Measurements from ENCODE around the gene ZNF445. TPM values are rescaled to one million over a fixed set of nuclear protein-coding genes. Genes with fewer than 3 reads are reported as not detected.

The ZNF445 gene
- total RNA-seq, 1 donor from 2014 or later = 20.9 TPM

DNA sequence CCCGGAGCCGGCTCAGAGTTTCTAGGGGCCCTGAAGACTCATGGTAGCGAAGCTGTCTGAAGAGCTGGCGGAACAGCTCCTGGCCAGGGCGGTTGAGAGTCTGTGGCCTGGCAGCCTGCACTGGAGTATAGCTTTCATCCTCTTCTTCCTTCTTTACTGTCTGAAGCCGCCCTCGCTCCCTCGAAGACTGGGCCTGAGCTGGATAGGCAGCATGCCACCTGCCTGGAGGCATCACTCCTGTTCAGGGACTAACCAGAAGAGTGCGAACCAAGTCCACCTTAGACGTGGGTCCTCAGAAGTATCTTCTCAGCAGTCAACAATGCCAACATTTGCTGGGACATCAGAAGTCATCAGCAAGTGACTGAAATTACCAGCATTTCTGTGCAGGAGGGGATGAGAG lies 22.2 kb downstream of the ZNF445 start:
- H3K27me3 ChIP-seq (ENCODE audit: insufficient read depth, low read length) = no peaks in the 10 kb centered on the region
- no peak overlapping the region for H2AFZ ChIP-seq (ENCODE audit: low read depth, low read length)
- no peak overlapping the region for H3K9ac ChIP-seq (ENCODE audit: low read length)
- H3K4me2 ChIP-seq (ENCODE audit: low read length) = no peak overlapping the region
- no peak overlapping the region for H3K4me3 ChIP-seq (ENCODE audit: insufficient read depth, low read depth, low read length)
- Mint-ChIP-seq H3K4me1 (ENCODE audit: low read depth, unreplicated experiment) (no peaks in the 10 kb centered on the region), H3K9me3 (ENCODE audit: unreplicated experiment) (peaks cover 6% of the 10 kb centered on the region), H3K4me3 (ENCODE audit: unreplicated experiment) (no peak overlapping the region), H3K36me3 (ENCODE audit: low read depth, unreplicated experiment) (peaks cover 29% of the 10 kb centered on the region), H3K27ac (ENCODE audit: unreplicated experiment) (no peak overlapping the region), H3K27me3 (ENCODE audit: low read depth, unreplicated experiment) (no peaks in the 10 kb centered on the region)
- DNase-seq (ENCODE audit: low read depth) (no peak), FAIRE-seq (no peak)
- no peaks in the 10 kb centered on the region for H4K20me1 ChIP-seq (ENCODE audit: insufficient read depth, low read length)
- peaks cover 3% of the 10 kb centered on the region for H3K9me3 ChIP-seq (ENCODE audit: insufficient read depth, low read depth, low read length)
- peaks cover 21% of the 10 kb centered on the region for H3K79me2 ChIP-seq (ENCODE audit: insufficient read depth, low read length)
- TF ChIP-seq EZH2 (IDR thresholded peaks at IDR 0.05; ENCODE audit: insufficient read depth, low read length) = no peak
- TF ChIP-seq, protein P1, sequence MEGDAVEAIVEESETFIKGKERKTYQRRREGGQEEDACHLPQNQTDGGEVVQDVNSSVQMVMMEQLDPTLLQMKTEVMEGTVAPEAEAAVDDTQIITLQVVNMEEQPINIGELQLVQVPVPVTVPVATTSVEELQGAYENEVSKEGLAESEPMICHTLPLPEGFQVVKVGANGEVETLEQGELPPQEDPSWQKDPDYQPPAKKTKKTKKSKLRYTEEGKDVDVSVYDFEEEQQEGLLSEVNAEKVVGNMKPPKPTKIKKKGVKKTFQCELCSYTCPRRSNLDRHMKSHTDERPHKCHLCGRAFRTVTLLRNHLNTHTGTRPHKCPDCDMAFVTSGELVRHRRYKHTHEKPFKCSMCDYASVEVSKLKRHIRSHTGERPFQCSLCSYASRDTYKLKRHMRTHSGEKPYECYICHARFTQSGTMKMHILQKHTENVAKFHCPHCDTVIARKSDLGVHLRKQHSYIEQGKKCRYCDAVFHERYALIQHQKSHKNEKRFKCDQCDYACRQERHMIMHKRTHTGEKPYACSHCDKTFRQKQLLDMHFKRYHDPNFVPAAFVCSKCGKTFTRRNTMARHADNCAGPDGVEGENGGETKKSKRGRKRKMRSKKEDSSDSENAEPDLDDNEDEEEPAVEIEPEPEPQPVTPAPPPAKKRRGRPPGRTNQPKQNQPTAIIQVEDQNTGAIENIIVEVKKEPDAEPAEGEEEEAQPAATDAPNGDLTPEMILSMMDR (IDR thresholded peaks at IDR 0.05; ENCODE audit: insufficient read depth, low read depth, low read length) = no peak
- no peaks in the 10 kb centered on the region for H3K4me1 ChIP-seq (ENCODE audit: insufficient read depth, low read length)
- peaks cover 18% of the 10 kb centered on the region for H3K36me3 ChIP-seq (ENCODE audit: insufficient read depth, low read length)
- no peak overlapping the region for H3K27ac ChIP-seq (ENCODE audit: low read depth, low read length)

- H4K20me1 ChIP-seq (ENCODE audit: insufficient read depth, low read length) = no peaks in the 10 kb centered on the region
- no peak for DNase-seq (ENCODE audit: low read depth)
- no peaks in the 10 kb centered on the region for H3K4me1 ChIP-seq (ENCODE audit: insufficient read depth, low read length)
- no peak overlapping the region for H3K27ac ChIP-seq (ENCODE audit: low read depth, low read length)
- H3K36me3 ChIP-seq (ENCODE audit: insufficient read depth, low read length) = peaks cover 25% of the 10 kb centered on the region
- peaks cover 4% of the 10 kb centered on the region for H3K9me3 ChIP-seq (ENCODE audit: insufficient read depth, low read depth, low read length)
- no peak for TF ChIP-seq EZH2 (IDR thresholded peaks at IDR 0.05; ENCODE audit: insufficient read depth, low read length)
- TF ChIP-seq, protein P1 (IDR thresholded peaks at IDR 0.05; ENCODE audit: insufficient read depth, low read depth, low read length) = no peak
- Mint-ChIP-seq H3K4me1 (ENCODE audit: low read depth, unreplicated experiment) (no peaks in the 10 kb centered on the region), H3K27ac (ENCODE audit: unreplicated experiment) (no peak overlapping the region), H3K9me3 (ENCODE audit: unreplicated experiment) (no peaks in the 10 kb centered on the region), H3K36me3 (ENCODE audit: low read depth, unreplicated experiment) (peaks cover 32% of the 10 kb centered on the region), H3K27me3 (ENCODE audit: low read depth, unreplicated experiment) (no peaks in the 10 kb centered on the region), H3K4me3 (ENCODE audit: unreplicated experiment) (no peak overlapping the region)
- H3K4me2 ChIP-seq (ENCODE audit: low read length) = no peak overlapping the region
- no peak overlapping the region for H2AFZ ChIP-seq (ENCODE audit: low read depth, low read length)
- H3K27me3 ChIP-seq (ENCODE audit: insufficient read depth, low read length) = no peaks in the 10 kb centered on the region
- no peak overlapping the region for H3K4me3 ChIP-seq (ENCODE audit: insufficient read depth, low read depth, low read length)
- peaks cover 11% of the 10 kb centered on the region for H3K79me2 ChIP-seq (ENCODE audit: insufficient read depth, low read length)
- H3K9ac ChIP-seq (ENCODE audit: low read length) = no peak overlapping the region
- no peak for FAIRE-seq
These were observed 23.2 kb downstream of the ZNF445 start for GRCh38 chr3:44454258-44454657.

- DNase-seq (ENCODE audit: low read depth) (no peak), FAIRE-seq (no peak)
- Histone ChIP-seq H3K4me3 (ENCODE audit: insufficient read depth, low read depth, low read length) (no peak overlapping the region), H3K27ac (ENCODE audit: low read depth, low read length) (no peak overlapping the region), H3K9me3 (ENCODE audit: insufficient read depth, low read depth, low read length) (peaks cover 29% of the 10 kb centered on the region), H3K36me3 (ENCODE audit: insufficient read depth, low read length) (peaks cover 46% of the 10 kb centered on the region), H3K9ac (ENCODE audit: low read length) (no peak overlapping the region), H2AFZ (ENCODE audit: low read depth, low read length) (no peak overlapping the region), H3K4me2 (ENCODE audit: low read length) (no peak overlapping the region), H3K79me2 (ENCODE audit: insufficient read depth, low read length) (peaks cover 5% of the 10 kb centered on the region), H3K27me3 (ENCODE audit: insufficient read depth, low read length) (no peaks in the 10 kb centered on the region), H3K4me1 (ENCODE audit: insufficient read depth, low read length) (no peaks in the 10 kb centered on the region), H4K20me1 (ENCODE audit: insufficient read depth, low read length) (no peaks in the 10 kb centered on the region)
- no peaks in the 10 kb centered on the region for H3K4me1 Mint-ChIP-seq (ENCODE audit: low read depth, unreplicated experiment)
- TF ChIP-seq, protein P1 (IDR thresholded peaks at IDR 0.05; ENCODE audit: insufficient read depth, low read depth, low read length) = no peak
- no peak for TF ChIP-seq EZH2 (IDR thresholded peaks at IDR 0.05; ENCODE audit: insufficient read depth, low read length)
- H3K4me3 Mint-ChIP-seq (ENCODE audit: unreplicated experiment) = no peak overlapping the region
- H3K27ac Mint-ChIP-seq (ENCODE audit: unreplicated experiment) = no peak overlapping the region
- peaks cover 21% of the 10 kb centered on the region for H3K9me3 Mint-ChIP-seq (ENCODE audit: unreplicated experiment)
- peaks cover 57% of the 10 kb centered on the region for H3K36me3 Mint-ChIP-seq (ENCODE audit: low read depth, unreplicated experiment)
- H3K27me3 Mint-ChIP-seq (ENCODE audit: low read depth, unreplicated experiment) = no peaks in the 10 kb centered on the region
These were observed 26.0 kb downstream of the ZNF445 start for GRCh38 chr3:44451441-44451840.
